Endothelial cell of umbilical vein (primary cell): Measurements from ENCODE around the gene CISD3. TPM values are rescaled to one million over a fixed set of nuclear protein-coding genes. Genes with fewer than 3 reads are reported as not detected.

ENCODE experiments used
- BruUV-seq: library from RNA; stranded (reverse); fragments of 400-500 nt; replicated peaks from 2 replicates; lab custom pipeline; 2021; lab: Mats Ljungman, UMichigan
- CTCF ChIA-PET: fragments of 300-600, 350-600 bp; sonication (Branson Sonifier 250); formaldehyde crosslinking; loops from one replicate; lab custom pipeline; 2021; ENCODE audit warnings: antibody characterized with exemption, inconsistent platforms; lab: Charles Lee
- POLR2A ChIA-PET: fragments of 300-600, 350-600 bp; sonication (Branson Sonifier 250); formaldehyde crosslinking; loops from one replicate; lab custom pipeline; 2021; ENCODE audit warnings: antibody characterized with exemption, inconsistent platforms; lab: Charles Lee
- DNase-seq: peaks from one replicate; pipeline ENCODE4 v3.0.0-alpha.2; 2011; ENCODE audit warnings: low read depth, low spot score
- FAIRE-seq: peaks from 2 replicates; lab custom pipeline; 2011; peaks lifted over from hg19 to GRCh38; lab: Jason Lieb, UNC
- H2AFZ ChIP-seq: 2 replicates; pipeline ENCODE4 v1.6.0; 2012; ENCODE audit warnings: low read depth, low read length, control low read depth, inconsistent platforms
- H3K27ac ChIP-seq: 2 replicates; pipeline ENCODE4 v1.5.1; 2011; ENCODE audit warnings: low read depth, mild to moderate bottlenecking, control low read depth, low read length, moderate library complexity; ENCODE audit not compliant: insufficient read depth
- H3K27me3 ChIP-seq, 2 experiments: 2 replicates each; pipeline versions ENCODE4 v1.6.0 to v1.6.1; 2011; ENCODE audit warnings: low read length in 2 of 2, mixed read lengths in 1 of 2; ENCODE audit not compliant: control insufficient read depth in 2 of 2, insufficient read depth in 2 of 2
- H3K36me3 ChIP-seq, 2 experiments: 2 replicates in 1 of 2; 3 replicates in 1 of 2; pipeline ENCODE4 v1.5.1; 2011; ENCODE audit warnings: low read length in 2 of 2, mild to moderate bottlenecking in 1 of 2, moderate library complexity in 1 of 2; ENCODE audit not compliant: control insufficient read depth in 2 of 2, insufficient read depth in 2 of 2; ENCODE audit errors: extremely low read depth in 1 of 2
- H3K4me1 ChIP-seq: 3 replicates; pipeline ENCODE4 v1.5.1; 2011; ENCODE audit warnings: mild to moderate bottlenecking, low read length; ENCODE audit not compliant: control insufficient read depth, insufficient read depth; ENCODE audit errors: extremely low read depth
- H3K4me2 ChIP-seq: 2 replicates; pipeline ENCODE4 v1.6.1; 2011; ENCODE audit warnings: low read length, control low read depth, mixed read lengths; ENCODE audit not compliant: insufficient read depth
- H3K4me3 ChIP-seq, 3 experiments: fragments of 200-600 bp in 1 of 3; sonication (generic), shearing (Covaris generic) in 1 of 3; replicated peaks in 1 of 3; 2 replicates each; pipeline ENCODE4 v1.5.1; 2011 to 2016; ENCODE audit warnings: control low read depth in 3 of 3, low read length in 3 of 3, mild to moderate bottlenecking in 2 of 3, inconsistent platforms in 1 of 3, low read depth in 1 of 3, moderate library complexity in 1 of 3; ENCODE audit not compliant: insufficient read depth in 1 of 3
- H3K79me2 ChIP-seq: 2 replicates; pipeline ENCODE4 v1.6.0; 2012; ENCODE audit warnings: low read length, inconsistent platforms; ENCODE audit not compliant: control insufficient read depth, insufficient read depth
- H3K9ac ChIP-seq: replicated peaks from 2 replicates; pipeline ENCODE3; 2011; ENCODE audit warnings: low read length, control low read depth; ENCODE audit not compliant: insufficient read depth; ENCODE audit errors: extremely low read depth
- H3K9me1 ChIP-seq: replicated peaks from 3 replicates; pipeline ENCODE4 v1.6.0; 2011; ENCODE audit warnings: mild to moderate bottlenecking, low read length; ENCODE audit not compliant: control insufficient read depth, insufficient read depth; ENCODE audit errors: extremely low read depth
- H3K9me3 ChIP-seq: replicated peaks from 2 replicates; pipeline ENCODE4 v1.5.1; 2012; ENCODE audit warnings: low read length, inconsistent platforms; ENCODE audit not compliant: control insufficient read depth, insufficient read depth
- H4K20me1 ChIP-seq: replicated peaks from 2 replicates; pipeline ENCODE3; 2011; ENCODE audit warnings: mild to moderate bottlenecking, low read length; ENCODE audit not compliant: control insufficient read depth, insufficient read depth; ENCODE audit errors: extremely low read depth
- EZH2 ChIP-seq: IDR thresholded peaks from 2 replicates; pipeline ENCODE4 v1.6.1; 2012; ENCODE audit warnings: borderline replicate concordance, low read depth, mild to moderate bottlenecking, moderate library complexity, low read length, inconsistent platforms; ENCODE audit not compliant: severe bottlenecking
- FOS ChIP-seq: IDR thresholded peaks from 2 replicates; pipeline ENCODE4 v1.6.1; 2011; ENCODE audit warnings: mild to moderate bottlenecking, low read length, moderate library complexity, borderline replicate concordance; ENCODE audit not compliant: insufficient read depth
- GATA2 ChIP-seq: IDR thresholded peaks from 2 replicates; pipeline ENCODE4 v1.7.0; 2011; ENCODE audit warnings: low read depth, mild to moderate bottlenecking, moderate library complexity, mixed read lengths, low read length; ENCODE audit not compliant: insufficient read length, insufficient read depth
- JUN ChIP-seq: IDR thresholded peaks from 2 replicates; pipeline ENCODE4 v1.6.1; 2011; ENCODE audit warnings: borderline replicate concordance, low read depth; ENCODE audit not compliant: insufficient read length, insufficient read depth
- MYC ChIP-seq: IDR thresholded peaks from one replicate; pipeline ENCODE4 v1.6.1; 2011; ENCODE audit warnings: mild to moderate bottlenecking, low read depth, low read length
- POLR2A ChIP-seq: IDR thresholded peaks from 2 replicates; pipeline ENCODE4 v1.6.1; 2012; ENCODE audit warnings: low read depth, mild to moderate bottlenecking, control low read depth, low read length
- POLR2AphosphoS5 ChIP-seq: IDR thresholded peaks from 2 replicates; pipeline ENCODE4 v1.6.1; 2012; ENCODE audit warnings: low read depth, mild to moderate bottlenecking, control low read depth, low read length, moderate library complexity; ENCODE audit not compliant: insufficient read depth
- dilution Hi-C: fragments of 300-500 bp; cut with MboI; formaldehyde crosslinking; loops from one replicate; pipeline ENCODE4 v1.15.0; 2019; ENCODE audit warnings: low sequenced_read_pairs; ENCODE audit not compliant: extremely low pct_ligation_motif_present
- intact Hi-C: fragments of 100-400 bp; cut with micrococcal nuclease; formaldehyde crosslinking; loops from one replicate; pipeline ENCODE4 v1.10.0; 2022
- polyA plus RNA-seq, 4 experiments: library from polyadenylated mRNA; depleted of rRNA in 3 of 4; stranded (reverse) in 3 of 4; unstranded in 1 of 4; fragments of >200 nt; gene quantifications; 2 replicates each; pipeline versions ENCODE4 v1.2.1 to v1.2.3, GENCODE V29; 2011 to 2012; ENCODE audit warnings: missing spikeins in 1 of 4
- total RNA-seq: library from RNA; stranded (reverse); gene quantifications from 2 replicates; pipeline ENCODE4 v1.2.3, GENCODE V29; 2021
- TF ChIP-seq, protein P1 (sequence below), 2 donors: IDR thresholded peaks; 1 replicate in 1 of 2; 2 replicates in 1 of 2; pipeline ENCODE4 v1.5.1; 2011; ENCODE audit warnings: low read length in 2 of 2, mild to moderate bottlenecking in 2 of 2, moderate library complexity in 2 of 2, control low read depth in 1 of 2, inconsistent platforms in 1 of 2, low read depth in 1 of 2; ENCODE audit not compliant: insufficient read depth in 1 of 2; ENCODE audit errors: extremely low read depth in 1 of 2
- TF ChIP-seq, protein P2 (sequence below): IDR thresholded peaks from 2 replicates; pipeline ENCODE4 v1.6.1; 2011; ENCODE audit not compliant: insufficient read depth, insufficient read length

CISD3 gene
- total and polyA plus RNA-seq, 2 donors (not counting 3 experiments of a cell fraction or from before 2014, with no cell fraction given), result 8.7 to 23.7 TPM

DNA sequence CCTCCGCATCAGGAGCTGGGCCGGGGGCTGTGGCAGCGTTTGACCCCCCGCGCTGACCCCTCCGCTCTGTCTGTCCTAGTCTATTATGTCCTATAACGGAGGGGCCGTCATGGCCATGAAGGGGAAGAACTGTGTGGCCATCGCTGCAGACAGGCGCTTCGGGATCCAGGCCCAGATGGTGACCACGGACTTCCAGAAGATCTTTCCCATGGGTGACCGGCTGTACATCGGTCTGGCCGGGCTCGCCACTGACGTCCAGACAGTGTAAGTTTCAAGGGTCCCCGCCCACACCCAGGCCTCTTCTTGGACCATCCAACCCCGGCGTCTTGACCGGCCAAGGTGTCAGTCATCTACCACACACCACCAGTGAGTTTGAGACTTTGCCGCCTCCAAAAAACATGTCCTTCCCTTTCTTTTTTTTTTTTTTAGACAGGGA, 22.9 kb downstream of the CISD3 start:
- ChIA-PET POLR2A (interaction anchor here (1.2 kb wide), 1 partner anchor 12 kb away, joined by 3 read pairs; no protein-coding TSS in a partner anchor), CTCF (interaction anchor here (1.8 kb wide), 1 partner anchor 9 kb away, joined by 8 read pairs; no protein-coding TSS in a partner anchor)
- intact Hi-C loops (loop anchor here (2.0 to 5.0 kb wide), 4 partner anchors 38 to 399 kb away; partner anchors contain the start of genes CWC25, FBXO47 and PLXDC1), dilution Hi-C loops (no loop called here)
- H3K79me2 ChIP-seq, result peaks cover 25% of the 10 kb centered on the region
- no peak for DNase-seq
- no peak for TF ChIP-seq GATA2
- TF ChIP-seq, protein P1, sequence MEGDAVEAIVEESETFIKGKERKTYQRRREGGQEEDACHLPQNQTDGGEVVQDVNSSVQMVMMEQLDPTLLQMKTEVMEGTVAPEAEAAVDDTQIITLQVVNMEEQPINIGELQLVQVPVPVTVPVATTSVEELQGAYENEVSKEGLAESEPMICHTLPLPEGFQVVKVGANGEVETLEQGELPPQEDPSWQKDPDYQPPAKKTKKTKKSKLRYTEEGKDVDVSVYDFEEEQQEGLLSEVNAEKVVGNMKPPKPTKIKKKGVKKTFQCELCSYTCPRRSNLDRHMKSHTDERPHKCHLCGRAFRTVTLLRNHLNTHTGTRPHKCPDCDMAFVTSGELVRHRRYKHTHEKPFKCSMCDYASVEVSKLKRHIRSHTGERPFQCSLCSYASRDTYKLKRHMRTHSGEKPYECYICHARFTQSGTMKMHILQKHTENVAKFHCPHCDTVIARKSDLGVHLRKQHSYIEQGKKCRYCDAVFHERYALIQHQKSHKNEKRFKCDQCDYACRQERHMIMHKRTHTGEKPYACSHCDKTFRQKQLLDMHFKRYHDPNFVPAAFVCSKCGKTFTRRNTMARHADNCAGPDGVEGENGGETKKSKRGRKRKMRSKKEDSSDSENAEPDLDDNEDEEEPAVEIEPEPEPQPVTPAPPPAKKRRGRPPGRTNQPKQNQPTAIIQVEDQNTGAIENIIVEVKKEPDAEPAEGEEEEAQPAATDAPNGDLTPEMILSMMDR (IDR thresholded peaks at IDR 0.05; ENCODE audit: extremely low read depth in 1 of 2, insufficient read depth in 1 of 2, low read depth in 1 of 2, low read length in 2 of 2), result no peak
- no peak for TF ChIP-seq POLR2A
- no peak for TF ChIP-seq MYC
- no peak for TF ChIP-seq JUN
- TF ChIP-seq, protein P2, sequence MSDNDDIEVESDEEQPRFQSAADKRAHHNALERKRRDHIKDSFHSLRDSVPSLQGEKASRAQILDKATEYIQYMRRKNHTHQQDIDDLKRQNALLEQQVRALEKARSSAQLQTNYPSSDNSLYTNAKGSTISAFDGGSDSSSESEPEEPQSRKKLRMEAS, result no peak
- TF ChIP-seq EZH2, result no peak
- TF ChIP-seq FOS, result no peak
- TF ChIP-seq POLR2AphosphoS5, result no peak
- H3K27ac ChIP-seq, result peak overlapping the region; percentile 40
- H3K4me3 ChIP-seq, result peak overlapping the region; percentile 59 to 82 (median 73)
- no peak for FAIRE-seq
- no peaks in the 10 kb centered on the region for H4K20me1 ChIP-seq
- H2AFZ ChIP-seq, result peak overlapping the region; percentile 50
- H3K36me3 ChIP-seq, result peaks cover 11 to 12% of the 10 kb centered on the region in 2 experiments
- TSS peak; percentile 61 for BruUV-seq
- H3K9me1 ChIP-seq, result no peaks in the 10 kb centered on the region
- peaks cover 34% of the 10 kb centered on the region for H3K4me1 ChIP-seq
- peak overlapping the region; percentile 65 for H3K4me2 ChIP-seq
- H3K9ac ChIP-seq, result peak overlapping the region; percentile 88
- no peaks in the 10 kb centered on the region for H3K9me3 ChIP-seq
- no peaks in the 10 kb centered on the region for H3K27me3 ChIP-seq
